RPMI8226 (cell line): ENCODE data around the gene SCRT2.

ENCODE experiments used
- DNase-seq: peaks from one replicate; pipeline ENCODE4 v3.0.0-alpha.2; 2015

The SCRT2 gene

DNA sequence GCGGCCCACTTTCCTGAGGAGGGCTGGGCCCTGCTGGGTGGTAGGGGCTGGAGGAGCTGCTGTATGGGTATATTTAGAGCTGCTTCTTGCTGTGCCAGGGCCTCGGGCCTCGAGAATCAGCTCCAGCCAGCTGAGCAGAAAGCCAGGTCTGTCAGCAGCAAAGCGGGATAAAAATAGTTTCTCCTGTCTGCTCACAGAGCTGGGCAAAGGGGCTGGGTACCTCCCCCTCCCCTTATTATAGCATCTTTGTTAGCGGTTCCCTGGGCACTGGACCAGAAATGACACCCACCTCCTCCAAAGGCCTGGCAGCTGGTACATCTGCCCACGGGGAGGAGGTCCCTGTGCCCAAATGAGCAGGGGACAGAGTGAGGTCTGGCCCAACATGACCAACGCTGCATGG lies 6.0 kb downstream of the SCRT2 start:
- no peak for DNase-seq

DNA sequence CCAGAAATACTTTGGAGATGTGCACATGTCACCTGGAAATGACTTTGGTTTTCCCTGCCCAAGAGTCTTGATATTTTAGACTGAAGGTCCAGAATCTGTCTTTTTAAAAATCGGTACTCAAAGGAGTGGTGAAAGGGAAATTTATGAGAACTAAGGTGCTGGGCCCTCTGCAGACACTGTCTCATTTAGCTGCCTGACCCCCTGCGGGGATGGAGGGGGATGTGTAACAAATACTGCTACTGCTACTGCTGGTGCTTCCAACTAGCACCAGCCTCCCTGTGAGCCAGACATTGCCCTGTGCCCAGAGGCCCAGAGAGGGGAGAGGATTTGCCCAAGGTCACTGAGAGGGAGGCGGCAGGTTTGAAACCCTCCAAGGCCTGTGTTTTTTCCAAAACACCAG lies 7.0 kb downstream of the SCRT2 start:
- no peak for DNase-seq

DNA sequence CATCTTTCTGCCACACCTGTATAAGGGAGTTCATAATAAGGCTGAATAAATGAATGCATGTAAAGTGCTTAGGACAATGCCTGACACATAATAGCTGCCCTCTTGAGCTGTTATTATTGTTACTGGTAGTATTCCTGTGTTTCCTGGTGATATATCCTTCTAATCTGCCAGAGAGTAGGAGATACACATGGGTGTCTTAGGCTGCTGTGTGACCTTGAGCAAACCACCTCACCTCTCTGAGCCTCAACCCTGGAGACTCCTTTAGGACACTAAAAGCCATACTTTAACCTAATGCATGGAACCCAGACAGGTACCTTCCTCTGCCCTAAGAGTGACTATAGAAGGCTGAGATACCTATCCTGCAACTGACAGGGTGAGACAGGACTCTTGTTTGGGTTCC lies 7.6 kb downstream of the SCRT2 start:
- no peak for DNase-seq

DNA sequence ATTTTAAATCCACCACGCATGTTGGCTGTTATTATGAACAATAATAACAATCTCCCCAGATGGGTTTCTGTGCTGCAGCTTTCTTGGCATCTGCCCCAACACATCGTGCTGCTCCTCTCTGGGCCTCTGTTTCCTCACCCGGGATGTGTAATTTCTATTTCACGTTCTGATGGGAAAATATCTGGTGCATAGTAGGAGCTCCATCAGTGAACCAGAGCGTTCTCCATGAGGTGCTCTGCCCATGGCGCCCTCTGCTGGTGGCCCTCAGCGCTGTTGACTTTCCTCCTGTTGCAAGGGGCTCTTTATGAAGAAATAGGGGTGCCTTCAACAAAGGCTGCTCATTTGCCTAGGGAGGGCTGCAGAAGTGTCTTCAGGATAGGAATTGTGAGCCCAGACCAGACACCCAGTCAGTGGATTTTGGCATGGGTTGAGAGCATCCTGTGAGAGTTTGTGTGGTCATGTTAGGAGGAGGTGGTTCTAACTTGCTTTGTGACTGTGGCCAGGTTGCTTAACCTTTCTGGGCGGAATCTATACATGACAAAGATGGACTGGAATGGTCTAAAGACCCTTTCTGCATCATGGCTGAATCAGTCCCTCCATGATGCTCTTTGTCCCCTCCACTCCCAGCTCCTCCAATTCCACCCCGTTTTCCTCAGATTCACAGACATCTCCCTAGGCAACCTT lies 8.1 kb downstream of the SCRT2 start:
- DNase-seq, result peak; percentile 74

DNA sequence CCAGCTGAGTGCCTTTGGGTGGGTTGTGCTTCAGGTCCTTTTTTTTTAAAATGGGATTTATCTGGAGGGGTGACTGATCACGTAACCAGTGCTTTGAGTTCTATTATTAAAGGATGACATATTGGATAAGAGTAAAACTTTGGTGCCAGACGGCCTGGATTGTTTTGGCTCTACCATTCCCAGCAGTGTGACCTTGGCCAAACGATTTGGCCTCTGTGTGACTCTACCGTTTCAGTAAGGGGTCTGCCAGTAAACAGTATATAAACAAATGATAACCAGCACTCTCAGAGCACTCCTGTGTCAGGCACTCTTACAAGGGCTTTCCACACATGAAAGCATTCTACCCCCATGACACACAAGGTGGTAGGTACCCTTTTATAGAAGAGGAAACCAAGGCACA lies 8.7 kb downstream of the SCRT2 start:
- no peak for DNase-seq

DNA sequence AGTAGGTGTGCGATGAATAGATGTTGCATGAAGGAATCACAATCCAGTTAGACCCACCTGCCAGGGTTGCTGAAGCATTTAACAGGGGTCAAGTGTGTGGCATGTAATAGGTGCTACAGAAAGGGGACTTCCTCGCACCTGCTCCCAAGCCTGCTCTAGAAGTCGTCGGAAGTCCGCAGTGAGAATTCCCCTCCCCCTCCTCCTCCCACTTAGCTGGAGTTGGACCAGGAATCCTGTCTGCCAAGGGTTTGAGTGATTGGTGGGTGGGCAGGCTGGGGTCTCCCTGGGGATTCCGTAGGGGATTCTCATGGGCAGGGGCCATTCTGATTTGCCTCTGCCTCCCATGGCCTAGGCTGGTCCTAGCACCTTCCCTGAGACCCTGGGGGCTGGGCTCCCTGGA lies 10.3 kb downstream of the SCRT2 start:
- DNase-seq, result no peak

DNA sequence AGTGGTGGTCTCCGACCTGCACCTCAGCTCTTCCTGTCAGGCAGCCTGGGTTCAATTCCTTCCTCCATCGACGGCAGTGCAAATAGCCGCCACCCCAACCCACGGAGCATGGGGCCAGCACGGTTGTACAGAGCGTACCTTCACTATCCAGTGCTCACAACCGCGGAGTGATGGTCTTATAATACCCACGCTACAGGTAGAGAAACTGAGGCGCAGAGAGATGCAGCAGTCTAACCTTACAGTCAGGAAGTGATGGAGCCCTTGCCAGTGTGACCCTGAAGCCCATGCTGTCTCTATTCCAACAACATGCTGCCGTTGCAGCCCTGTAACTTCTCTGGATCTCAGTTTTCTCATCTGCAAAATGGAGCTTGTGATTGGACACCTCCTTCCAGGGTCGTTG lies 11.0 kb downstream of the SCRT2 start:
- DNase-seq, result no peak

DNA sequence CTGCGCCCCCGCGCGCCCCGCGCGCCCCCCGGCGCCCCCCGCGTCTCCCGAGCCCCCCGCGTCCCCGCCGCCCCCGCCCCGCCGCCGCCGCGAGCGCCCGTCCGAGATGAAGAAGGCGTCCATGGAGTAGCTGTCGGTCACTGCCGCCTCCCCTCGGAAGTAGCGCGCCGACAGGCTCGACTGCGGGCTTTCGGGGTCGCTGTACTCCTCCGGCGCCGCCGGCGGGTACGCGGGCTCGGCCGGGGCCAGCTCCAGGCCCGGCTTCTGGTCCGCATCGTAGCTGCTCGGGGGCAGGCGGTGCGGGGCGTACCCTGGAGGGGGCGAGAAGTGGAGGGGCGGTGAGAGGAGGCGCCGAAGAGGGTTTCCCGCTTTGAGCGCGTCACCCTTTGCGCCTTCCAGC lies 11.5 kb downstream of the SCRT2 start:
- no peak for DNase-seq

DNA sequence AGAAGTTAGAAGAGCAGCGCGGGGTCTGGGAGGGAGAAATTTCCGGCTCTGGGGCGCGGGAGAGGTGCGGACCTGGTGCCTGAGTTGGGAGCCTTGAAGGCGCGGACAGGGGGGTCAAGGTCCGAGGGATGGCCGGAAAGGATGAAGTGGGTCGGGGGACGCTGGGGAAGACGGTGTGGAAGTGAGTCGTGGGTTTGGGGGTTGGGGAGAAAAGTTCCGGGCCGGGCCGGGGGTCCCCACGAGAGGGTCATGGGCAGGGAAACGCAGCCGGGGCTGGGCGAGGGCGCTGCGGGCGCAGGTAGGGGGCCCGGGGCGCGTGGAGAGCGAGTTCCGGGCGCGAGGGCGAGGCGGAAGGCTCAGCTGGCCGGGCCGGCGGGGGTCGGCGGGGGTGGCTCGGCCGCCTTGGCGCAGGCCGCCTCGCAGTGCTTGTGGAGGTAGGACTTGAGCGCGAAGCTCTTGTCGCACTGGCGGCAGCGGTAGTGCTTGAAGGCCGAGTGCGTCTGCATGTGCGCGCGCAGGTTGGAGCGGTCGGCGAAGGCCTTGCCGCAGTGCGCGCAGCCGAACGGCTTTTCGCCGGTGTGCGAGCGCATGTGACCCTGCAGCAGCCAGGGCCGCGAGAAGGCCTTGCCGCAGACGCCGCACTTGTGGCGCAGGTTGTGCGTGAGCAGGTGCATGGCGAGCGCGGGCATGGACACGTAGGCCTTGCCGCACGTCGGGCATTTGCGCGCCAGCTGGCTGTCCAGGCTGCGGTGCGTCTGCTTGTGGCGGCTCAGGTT lies 12.1 kb downstream of the SCRT2 start:
- no peak for DNase-seq

DNA sequence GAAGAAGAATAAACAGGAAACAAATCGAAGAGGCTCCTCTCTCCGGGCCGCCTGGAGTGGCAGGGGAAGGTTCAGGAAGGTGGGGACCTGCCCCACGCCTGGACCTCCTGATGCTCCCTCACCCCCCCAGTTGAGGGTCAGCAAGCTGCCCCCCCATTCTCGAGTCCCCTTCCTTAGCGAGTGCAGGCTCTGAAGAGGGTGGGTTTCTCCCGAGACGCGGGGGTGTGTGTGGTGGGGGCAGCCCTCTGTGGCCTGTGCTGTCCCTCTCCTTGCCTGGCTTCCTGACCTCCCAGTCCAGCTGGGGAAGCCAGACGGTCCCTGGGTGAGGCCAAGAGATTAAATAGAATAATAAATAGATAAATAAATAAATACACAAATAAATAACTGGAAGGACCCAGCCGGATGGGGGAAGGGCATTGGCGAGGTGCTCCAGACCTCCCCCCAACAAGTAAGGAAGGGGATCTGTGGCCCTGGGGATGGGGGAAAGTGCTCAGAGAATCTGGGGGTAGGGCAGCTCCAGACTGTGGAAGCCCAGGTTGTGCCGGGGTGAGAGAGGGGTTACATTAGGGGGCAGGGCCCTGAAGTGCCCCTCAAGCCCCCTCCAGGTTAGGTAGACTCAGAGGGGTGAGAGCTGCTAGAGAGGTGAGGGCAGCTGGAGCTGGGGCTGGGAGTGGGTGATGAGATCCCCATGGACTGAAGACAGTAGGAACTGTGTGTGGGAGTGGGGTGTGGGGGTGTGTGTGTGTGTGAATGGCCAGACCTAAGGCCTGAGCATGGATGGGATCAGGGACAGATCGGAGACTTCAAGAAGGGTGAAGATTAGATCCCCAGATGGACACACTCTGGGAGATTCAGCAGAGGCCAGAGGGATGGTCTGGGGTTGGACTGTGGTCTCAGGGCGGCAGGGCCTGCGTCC lies 13.1 kb downstream of the SCRT2 start:
- no peak for DNase-seq

DNA sequence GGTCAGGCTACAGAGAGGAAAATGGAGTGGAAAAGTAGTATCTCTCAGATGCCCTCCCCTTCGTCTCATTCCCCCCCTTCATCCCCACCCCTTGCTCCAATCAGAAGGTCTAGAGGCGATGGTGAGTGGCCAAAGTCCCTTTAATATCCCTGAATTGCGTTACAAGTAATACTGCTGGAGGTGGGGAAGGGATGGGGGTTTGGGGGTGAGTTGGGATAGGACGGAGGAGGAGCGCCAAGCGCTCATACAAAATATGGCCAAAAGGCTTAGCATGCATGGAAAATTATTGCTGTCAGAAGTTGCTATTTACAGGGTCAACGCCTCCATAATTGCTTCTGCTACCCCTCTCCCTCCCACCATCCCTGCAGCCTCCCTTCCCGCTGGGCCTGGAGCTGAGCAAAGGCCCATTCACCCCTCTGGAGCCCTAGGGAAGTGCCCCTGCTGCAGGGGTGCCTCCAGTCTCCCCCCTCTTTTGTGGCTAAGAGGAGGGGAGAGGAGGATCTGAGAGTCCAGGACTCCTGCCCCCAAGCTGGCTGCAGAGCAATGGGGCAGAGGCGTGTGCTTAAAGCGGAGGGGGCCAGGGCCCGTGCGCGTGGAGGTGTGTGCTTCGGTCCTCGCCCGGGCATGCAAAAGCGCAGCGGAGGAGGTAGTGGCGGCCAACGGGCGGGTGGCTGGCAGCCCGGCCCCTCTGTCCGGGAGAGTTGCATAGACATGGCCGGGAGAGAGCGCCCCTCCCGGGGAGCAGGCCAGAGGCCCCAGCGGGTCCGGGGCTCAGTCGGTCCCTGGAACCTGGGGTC lies 13.9 kb downstream of the SCRT2 start:
- DNase-seq, result no peak

DNA sequence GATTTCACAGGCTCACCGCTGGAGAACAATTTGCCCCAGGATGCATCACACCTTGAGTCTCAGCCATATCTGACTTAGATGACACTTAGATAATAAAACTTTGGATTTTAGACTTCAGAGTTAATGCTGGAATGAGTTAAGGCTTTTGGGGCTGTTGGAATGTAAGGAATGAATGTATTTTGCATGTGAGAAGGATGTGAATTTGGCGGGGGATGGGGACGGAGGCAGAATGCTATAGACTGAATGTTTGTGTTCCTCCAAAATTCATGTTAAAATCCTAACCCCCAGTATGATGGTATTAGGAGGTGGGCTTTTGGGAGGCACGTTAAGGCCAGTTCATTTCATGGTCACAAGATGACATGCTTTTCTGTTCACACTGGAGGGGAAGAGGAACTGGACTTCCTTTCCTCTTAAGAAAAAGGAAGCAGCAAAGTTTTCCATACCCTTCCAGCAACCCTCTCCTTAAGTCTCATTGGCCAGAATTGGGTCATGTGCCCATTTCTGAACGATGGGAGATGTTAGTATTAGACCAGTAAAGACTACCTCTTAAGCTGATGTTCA lies 16.8 kb downstream of the SCRT2 start:
- DNase-seq, result no peak

DNA sequence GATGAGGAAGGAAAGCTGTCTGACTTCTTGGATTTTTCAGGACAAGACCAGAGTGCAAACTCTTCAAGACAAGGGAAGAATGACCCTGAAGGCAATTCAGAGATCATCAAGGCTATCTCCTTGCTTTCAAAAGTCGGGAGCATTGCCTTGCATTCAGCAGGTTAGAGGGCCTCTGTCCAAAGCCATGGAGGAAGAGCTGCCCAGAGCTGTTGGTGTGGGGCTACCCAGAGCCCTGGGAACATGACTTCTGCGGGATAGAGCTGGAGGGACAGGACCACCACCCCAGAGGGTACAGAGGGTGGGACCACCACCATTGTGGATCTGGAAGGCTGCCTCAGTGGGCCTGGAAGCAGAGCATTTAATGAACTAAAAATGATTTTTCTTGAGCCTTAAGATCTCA lies 17.4 kb downstream of the SCRT2 start:
- DNase-seq, result no peak

DNA sequence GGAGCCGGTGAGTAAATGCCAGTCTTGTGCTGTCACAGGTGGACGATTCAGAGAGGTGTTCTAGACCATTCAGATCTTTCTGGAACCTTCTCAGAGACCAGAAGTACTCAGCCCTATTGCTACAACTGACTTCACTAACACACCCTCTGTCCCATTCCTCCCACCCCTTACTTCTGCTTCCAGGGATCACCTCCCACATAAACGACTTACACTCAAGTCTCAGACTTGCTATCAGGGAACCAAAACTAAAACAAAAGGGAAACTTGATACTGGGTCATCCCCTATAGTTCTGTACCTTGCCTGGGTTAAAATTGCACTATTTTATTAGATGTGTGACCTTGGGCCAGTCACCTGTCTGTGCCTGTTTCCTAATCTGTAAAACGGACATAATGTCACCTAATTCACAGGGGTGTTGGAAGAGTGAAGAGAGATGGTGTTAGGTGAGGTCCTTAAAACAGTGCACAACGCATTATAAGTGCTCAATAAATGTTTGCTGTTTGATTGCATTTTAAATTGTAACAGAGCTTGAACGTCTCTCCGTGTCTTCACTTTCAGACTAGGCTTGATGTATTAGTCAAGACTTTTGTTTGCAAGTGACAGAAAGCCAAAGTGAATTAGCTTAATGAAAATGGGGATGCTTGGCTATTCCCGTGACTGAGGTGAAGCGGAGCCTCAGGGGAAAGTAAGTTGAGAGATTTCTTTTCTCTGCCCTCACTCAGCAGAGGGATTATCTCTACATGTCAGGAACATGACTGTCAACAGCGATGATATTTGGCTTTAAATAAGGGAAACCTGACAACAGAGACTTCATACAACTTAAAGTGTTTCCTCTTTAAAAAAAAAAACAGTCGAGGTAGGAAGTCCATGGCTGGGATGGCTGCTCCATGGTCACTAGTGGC lies 19.6 kb downstream of the SCRT2 start:
- DNase-seq, result no peak

DNA sequence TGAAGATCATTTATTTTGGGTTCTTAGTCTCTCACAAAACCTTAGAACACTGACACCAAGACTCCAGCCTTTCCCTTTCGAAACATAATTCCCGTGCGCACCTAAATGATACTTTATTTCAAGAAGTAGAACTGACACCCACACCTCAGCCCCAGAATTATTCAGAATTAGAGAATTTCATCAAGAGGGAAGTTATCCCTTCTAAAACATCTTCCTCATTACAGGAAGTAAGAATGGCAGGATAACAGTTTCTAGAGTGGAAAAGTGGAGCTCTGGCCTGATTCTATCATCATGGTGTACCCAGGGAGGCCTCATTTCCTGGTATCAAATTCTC lies 21.2 kb downstream of the SCRT2 start:
- no peak for DNase-seq

DNA sequence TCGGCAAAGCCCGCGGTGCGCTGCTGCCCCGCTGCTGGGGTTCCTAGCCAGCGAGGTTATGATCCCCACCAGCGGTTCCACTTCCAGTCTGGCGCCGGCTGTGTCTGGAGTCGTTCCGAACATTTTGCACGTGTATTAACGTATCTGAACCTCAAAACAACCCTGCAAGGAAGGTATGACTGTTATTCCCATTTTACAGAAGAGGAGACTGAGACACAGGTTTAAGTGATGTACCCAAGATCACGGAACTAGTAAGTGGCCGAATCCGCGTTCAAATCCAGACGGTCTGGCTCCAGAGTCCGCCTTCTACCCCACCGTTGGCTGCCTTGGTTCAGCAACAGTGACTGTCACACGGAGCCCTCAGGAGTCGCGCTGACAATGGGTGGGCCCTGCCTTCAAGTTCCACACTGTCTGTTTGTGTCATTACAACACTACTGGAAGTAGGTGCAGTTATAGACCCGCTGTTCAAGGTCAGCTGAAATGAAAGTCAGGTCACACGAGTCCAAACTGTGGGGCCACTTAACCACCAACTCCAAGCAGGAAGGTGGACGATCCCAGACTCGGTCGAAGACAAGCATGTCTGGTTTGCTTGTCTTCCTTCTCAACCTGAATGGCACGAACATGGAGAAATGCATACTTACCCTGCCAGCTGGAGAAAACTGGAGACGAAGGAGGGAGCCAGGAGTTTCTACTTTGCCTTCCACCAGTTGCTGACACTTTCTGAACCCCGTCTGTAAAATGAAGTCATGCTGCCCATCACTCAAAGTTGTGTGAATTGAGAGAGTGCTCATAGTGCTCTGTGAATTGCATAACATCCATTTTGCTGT lies 21.8 kb downstream of the SCRT2 start:
- no peak for DNase-seq

DNA sequence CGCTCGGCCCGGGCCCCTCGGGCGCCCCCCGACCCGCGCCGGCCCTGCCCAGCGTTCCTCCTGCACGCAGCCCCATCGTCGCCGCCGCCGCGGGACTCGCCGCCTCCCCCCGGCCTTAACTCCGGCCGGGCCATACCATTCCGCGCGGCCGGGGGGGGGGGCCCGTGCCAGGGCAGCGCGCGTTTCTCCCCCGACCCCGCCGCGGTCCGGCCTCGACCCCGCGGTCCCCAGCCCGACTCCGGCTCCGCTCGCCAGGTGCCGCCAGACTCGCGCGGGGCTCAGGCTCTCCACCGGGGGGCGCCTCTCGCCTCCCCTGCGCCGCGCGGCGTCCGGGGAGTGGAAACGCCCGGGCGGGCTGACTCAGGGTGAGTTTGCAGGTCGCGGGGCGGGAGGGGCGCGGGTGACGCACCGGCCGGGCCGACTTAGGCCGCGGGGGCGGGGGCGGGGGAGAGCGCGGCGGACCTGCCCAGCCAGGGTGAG lies 22.5 kb downstream of the SCRT2 start, which contains the start of gene SRXN1:
Gene SRXN1 (minus strand): TSS at position 91 of the 480 bp plus-strand sequence. CDS start 15 bp downstream, at position 76.
- DNase-seq, result peak; percentile 95

DNA sequence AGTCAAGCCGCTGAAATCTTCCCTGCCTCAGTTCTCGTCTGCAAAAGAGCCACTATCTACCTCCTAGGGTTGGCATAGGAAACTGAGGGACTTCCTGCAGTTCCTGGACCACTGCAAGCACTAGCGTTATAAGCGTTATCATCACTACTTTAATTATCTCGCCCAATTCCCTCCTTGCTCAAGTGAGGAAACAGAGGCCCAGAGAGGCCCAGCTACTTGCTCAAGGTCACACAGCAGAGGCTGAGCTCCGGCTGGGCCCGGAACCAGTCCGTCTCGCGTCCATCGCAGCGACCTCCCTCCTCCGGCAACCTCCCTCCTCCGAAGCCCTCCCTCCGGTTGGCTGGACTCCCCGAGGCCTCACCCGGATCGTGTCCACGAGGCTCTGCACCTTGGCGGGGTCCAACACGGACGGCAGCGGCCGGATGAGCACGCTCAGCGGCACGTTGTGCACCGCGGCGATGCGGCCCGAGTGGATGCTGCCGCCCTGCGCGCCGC lies 22.9 kb downstream of the SCRT2 start:
- peak; percentile 36 for DNase-seq

DNA sequence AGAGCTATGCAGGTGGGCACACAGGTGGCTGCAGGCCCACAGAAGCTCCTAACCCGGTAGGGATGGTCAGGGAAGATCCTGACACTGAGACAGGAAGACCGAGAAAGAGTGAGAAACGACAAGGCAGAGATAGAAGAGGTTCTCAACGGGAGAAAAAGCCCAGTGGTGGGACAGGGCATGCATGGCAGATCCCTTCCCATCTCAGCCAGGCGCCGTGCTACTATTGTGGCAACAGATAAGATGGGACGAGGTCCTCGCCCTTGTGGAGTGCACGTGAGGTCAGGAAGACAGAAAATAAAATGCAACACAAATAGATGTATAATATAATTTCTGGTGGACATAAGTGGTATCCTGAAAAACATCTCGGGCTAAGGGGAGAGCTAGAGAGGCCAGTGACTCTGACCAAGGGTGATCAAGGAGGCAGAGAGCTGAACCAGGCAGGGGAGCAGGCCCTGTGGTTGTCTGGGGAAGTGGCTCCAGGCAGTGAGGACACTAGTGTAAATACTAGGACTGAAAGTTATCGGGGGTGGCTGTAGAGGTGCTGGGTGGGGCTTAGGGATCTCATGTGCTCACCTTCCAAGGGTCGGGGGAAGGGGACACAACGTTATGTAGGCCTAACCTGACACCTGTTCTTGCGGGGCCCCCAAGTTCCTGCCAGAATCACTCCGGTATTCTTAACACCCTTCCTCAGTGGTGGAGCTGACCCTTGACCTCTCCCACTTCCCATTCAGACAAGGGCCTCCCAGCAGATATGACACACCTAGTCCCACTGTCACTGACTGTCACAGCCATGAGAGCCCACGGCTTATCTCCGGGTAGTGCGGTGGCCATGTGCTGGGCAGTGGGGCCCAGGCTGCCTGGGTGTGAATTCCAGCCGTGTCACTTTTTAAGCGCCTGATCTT lies 23.6 kb downstream of the SCRT2 start:
- DNase-seq, result peak; percentile 42
